ENCODE results near the gene RNU6-8. TPM values are rescaled to one million over a fixed set of nuclear protein-coding genes. Genes with fewer than 3 reads are reported as not detected.
A peak's percentile ranks its signal among the peaks of the same experiment; 100 is the strongest.

RNU6-8 gene
- total RNA-seq, 1 donor from 2014 or later, result not detected

DNA sequence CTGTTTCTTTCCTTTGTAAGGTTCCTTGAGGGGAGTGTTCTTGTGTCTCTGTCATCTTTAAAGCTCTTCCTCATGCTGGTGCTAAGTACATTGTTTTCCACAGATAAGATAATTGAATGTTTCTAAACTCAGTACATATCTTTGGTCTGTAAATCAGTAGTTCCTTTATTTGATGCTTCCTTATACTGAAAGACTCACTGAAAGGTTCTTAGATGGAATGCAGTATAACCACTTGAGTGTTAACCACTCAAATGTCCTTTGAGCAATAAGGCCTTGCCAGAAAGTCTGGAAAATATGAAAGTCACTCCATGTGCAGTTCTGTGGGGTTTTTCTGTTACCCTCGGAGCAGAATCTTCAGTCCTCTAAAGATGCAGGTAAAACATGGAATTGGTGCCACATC lies 23.0 kb upstream of the RNU6-8 start:
- no peak overlapping the region for H3K4me3 ChIP-seq (ENCODE audit: low read depth, low read length)
- TF ChIP-seq, protein P1, sequence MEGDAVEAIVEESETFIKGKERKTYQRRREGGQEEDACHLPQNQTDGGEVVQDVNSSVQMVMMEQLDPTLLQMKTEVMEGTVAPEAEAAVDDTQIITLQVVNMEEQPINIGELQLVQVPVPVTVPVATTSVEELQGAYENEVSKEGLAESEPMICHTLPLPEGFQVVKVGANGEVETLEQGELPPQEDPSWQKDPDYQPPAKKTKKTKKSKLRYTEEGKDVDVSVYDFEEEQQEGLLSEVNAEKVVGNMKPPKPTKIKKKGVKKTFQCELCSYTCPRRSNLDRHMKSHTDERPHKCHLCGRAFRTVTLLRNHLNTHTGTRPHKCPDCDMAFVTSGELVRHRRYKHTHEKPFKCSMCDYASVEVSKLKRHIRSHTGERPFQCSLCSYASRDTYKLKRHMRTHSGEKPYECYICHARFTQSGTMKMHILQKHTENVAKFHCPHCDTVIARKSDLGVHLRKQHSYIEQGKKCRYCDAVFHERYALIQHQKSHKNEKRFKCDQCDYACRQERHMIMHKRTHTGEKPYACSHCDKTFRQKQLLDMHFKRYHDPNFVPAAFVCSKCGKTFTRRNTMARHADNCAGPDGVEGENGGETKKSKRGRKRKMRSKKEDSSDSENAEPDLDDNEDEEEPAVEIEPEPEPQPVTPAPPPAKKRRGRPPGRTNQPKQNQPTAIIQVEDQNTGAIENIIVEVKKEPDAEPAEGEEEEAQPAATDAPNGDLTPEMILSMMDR (conservative IDR thresholded peaks at IDR 0.05; ENCODE audit: low read depth, low read length), result no peak
- DNase-seq (ENCODE audit: low read depth), result no peak

DNA sequence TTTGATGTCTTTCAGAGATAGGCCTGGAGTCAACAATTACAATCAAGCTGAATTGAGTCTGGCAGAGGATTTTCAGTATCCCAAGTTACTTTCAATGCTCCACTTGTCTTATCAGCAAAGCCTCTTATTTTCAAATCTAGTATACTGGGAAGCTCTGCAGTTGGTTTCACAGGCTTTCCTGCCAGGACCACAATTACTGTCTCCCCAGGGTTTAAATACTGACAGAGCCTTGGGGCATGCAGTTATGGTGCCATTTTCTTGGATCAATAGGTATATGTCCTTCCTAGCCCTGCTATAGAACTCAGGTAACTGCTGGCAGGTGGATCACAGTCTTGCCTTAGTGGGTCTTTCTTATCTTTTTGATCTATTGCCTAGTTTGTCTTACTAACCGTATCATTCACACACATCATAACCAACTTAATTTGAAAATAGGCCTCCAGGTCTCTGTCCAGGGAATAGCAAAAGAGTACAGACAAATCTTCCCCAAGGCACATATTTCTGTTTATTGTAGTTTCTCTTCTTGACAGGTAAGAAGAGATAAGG lies 22.4 kb upstream of the RNU6-8 start:
- TF ChIP-seq, protein P1 (conservative IDR thresholded peaks at IDR 0.05; ENCODE audit: low read depth, low read length), result no peak
- DNase-seq (ENCODE audit: low read depth), result no peak
- H3K4me3 ChIP-seq (ENCODE audit: low read depth, low read length), result no peak overlapping the region

DNA sequence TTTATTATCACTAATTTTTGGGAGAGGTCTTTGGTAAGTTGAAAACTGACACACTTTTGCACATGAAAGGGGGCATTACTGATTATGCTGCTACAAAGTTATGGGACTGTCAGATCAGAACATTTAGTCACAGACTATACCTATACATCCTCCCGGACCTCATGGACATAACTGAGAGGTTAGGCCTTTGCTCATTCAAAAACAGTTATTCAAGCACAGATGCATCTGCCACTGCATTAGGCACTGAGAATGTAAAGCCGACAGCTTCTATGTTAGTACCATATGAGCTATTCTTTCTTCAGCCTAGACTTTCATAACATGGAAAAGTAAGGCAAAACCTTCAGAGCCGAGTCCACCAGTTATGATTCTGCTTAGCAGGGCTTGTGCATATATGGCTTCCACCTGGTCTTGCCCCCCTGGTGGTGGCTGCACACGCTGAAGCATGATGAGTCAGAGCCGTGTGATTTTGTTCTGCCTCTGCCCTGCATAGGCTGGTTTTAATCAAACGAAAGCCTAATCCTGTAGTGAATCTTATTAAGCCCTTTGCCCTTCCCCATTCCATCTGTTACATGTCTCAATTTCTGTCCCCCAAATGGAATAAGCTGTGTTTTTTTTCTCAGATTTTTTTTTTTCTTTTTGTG lies 21.8 kb upstream of the RNU6-8 start:
- DNase-seq (ENCODE audit: low read depth), result no peak
- TF ChIP-seq, protein P1 (conservative IDR thresholded peaks at IDR 0.05; ENCODE audit: low read depth, low read length), result peak; percentile 68
- no peak overlapping the region for H3K4me3 ChIP-seq (ENCODE audit: low read depth, low read length)

DNA sequence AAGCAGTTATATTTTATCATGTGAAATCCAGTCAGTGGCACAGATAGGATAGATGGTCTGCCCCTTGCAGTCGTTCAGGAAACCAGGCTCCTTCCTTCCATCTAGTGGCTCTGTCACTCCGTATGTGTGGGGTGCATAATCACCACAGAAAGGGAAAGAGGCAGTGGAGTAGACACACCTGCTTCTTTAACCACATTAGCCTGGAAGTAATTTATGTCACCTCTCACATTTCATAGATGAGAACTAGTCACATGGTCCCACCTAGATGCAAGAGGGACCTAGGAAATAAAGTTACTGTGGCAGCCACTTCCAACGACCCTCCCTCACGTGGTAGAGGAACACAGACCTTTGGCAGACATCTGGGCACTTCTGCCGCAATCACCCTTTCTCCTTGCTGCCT lies 14.2 kb upstream of the RNU6-8 start:
- no peak overlapping the region for H3K4me3 ChIP-seq (ENCODE audit: low read depth, low read length)
- TF ChIP-seq, protein P1 (conservative IDR thresholded peaks at IDR 0.05; ENCODE audit: low read depth, low read length), result no peak
- DNase-seq (ENCODE audit: low read depth), result no peak

DNA sequence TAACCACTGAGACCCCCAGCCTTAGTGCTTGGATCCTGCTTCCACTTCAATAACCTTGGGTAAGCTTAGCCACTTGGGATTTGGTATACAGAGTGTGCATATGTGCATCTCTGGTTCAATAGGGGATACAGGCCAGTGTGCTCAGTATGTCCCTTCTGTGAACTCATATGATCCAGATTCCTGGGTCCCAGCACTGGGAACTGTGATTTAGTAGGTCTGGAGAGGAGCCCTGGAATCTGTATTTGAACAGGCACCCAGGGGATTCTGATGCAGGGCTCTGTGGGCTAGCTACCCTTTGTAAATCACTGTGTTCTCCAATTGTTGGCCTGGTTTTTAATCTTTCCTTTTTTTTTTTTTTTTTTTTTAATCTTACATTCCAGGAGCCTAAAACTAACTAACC lies 9.8 kb upstream of the RNU6-8 start:
- H3K4me3 ChIP-seq (ENCODE audit: low read depth, low read length), result no peak overlapping the region
- TF ChIP-seq, protein P1 (conservative IDR thresholded peaks at IDR 0.05; ENCODE audit: low read depth, low read length), result no peak
- no peak for DNase-seq (ENCODE audit: low read depth)

DNA sequence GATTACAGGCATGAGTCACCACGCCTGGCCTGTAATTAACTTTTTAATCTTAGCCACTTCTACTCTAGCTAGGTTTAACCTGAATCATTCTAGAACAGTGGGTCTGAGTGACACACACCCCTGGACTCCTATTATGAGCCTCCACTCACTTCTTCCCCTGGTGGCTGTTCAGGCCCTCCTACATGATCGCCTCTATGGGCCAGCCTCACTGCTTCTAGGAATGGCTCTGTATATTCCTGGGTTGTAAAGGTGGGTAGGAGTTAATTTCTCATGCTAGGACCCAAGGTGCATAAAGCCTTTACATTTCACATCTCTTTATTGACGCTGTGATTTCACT lies 8.0 kb upstream of the RNU6-8 start:
- TF ChIP-seq, protein P1 (conservative IDR thresholded peaks at IDR 0.05; ENCODE audit: low read depth, low read length), result no peak
- H3K4me3 ChIP-seq (ENCODE audit: low read depth, low read length), result no peak overlapping the region
- DNase-seq (ENCODE audit: low read depth), result no peak

DNA sequence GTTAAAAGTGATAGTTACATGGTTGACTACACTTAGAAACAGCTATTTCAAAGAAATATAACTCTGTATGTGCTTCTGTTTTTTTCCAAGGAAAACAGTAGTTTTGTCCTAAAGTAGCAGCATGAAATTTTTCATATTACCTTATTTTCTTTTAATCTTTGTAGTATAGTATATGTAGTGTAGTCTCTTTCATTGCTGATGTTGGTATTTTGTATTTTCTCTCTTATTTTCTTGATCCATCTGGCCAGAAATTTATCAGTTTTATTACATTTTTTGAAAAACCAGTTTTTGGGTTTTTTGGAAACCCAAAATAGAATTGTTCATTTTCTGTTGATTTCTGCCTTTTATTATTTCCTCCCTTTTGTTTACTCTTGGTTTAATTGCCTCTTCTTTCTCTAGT lies 6.4 kb upstream of the RNU6-8 start:
- H3K4me3 ChIP-seq (ENCODE audit: low read depth, low read length), result no peak overlapping the region
- DNase-seq (ENCODE audit: low read depth), result no peak
- TF ChIP-seq, protein P1 (conservative IDR thresholded peaks at IDR 0.05; ENCODE audit: low read depth, low read length), result no peak
